GM18867 (cell line): ENCODE results near the gene TIGD6.

Experiments
- ATAC-seq: cut with Tn5 transposase; IDR thresholded peaks from one replicate; pipeline ENCODE4 v1.9.1; 2021; ENCODE audit warnings: mild to moderate bottlenecking, moderate library complexity; ENCODE audit not compliant: unreplicated experiment

The TIGD6 gene

GRCh38 chr5:149981206-149981605 is 19.2 kb downstream of the TIGD6 start:
- no peak for ATAC-seq

- no peak for ATAC-seq
Observed at GRCh38 chr5:149979896-149980295, 20.6 kb downstream of the TIGD6 start.

GRCh38 chr5:149975409-149975808 is 25.0 kb downstream of the TIGD6 start:
- no peak for ATAC-seq

- ATAC-seq: no peak
Observed at GRCh38 chr5:149969181-149969930, 31.1 kb downstream of the TIGD6 start.

GRCh38 chr5:149966946-149967345 is 33.5 kb downstream of the TIGD6 start:
- no peak for ATAC-seq

- ATAC-seq: no peak
Observed at GRCh38 chr5:149963729-149964128, 36.7 kb downstream of the TIGD6 start.

GRCh38 chr5:149962601-149963300 is 37.7 kb downstream of the TIGD6 start:
- no peak for ATAC-seq

GRCh38 chr5:149961957-149962409 is 38.5 kb downstream of the TIGD6 start:
- no peak for ATAC-seq

- no peak for ATAC-seq
Observed at GRCh38 chr5:149961186-149961685, 39.2 kb downstream of the TIGD6 start.

- ATAC-seq: peak; percentile 99
Observed at GRCh38 chr5:149960272-149961185, 39.9 kb downstream of the TIGD6 start, which contains the start of gene SLC26A2. Gene SLC26A2, plus strand, starts transcription at chr5:149960758. Its CDS starts 16,895 bp downstream, at chr5:149977653.

GRCh38 chr5:149959406-149960236 is 40.8 kb downstream of the TIGD6 start:
- peak; percentile 24 for ATAC-seq

- no peak for ATAC-seq
Observed at GRCh38 chr5:149957855-149958254, 42.6 kb downstream of the TIGD6 start.

- no peak for ATAC-seq
Observed at GRCh38 chr5:149956685-149957084, 43.8 kb downstream of the TIGD6 start.

GRCh38 chr5:149954798-149955197 is 45.7 kb downstream of the TIGD6 start:
- no peak for ATAC-seq

GRCh38 chr5:149953436-149954121 is 46.9 kb downstream of the TIGD6 start:
- no peak for ATAC-seq

GRCh38 chr5:149951138-149951749 is 49.2 kb downstream of the TIGD6 start:
- no peak for ATAC-seq

- no peak for ATAC-seq
Observed at GRCh38 chr5:149948993-149949392, 51.5 kb downstream of the TIGD6 start.

GRCh38 chr5:149946118-149946517 is 54.3 kb downstream of the TIGD6 start:
- ATAC-seq: no peak

GRCh38 chr5:149944666-149945065 is 55.8 kb downstream of the TIGD6 start, which contains the start of gene PDE6A:
Gene PDE6A, minus strand, starts transcription at chr5:149944793. Its CDS starts 120 bp downstream, at chr5:149944673.
- no peak for ATAC-seq
